RWPE1 (cell line): ENCODE data around the gene WNK1.

Experiments
- CTCF ChIA-PET: fragments of 350-600 bp; sonication (Branson Sonifier 250); formaldehyde crosslinking; extraction: SDS; loops from one replicate; lab custom pipeline; 2021; lab: Yijun Ruan, JAX
- POLR2A ChIA-PET: fragments of 400-600 bp; formaldehyde crosslinking; extraction: SDS; loops from one replicate; lab custom pipeline; 2020; ENCODE audit warnings: antibody characterized with exemption; ENCODE audit not compliant: low non-redundant PET; lab: Yijun Ruan, JAX
- DNase-seq: peaks from one replicate; pipeline ENCODE4 v3.0.0; 2012; ENCODE audit warnings: low spot score
- H3K27ac ChIP-seq: fragments of 450-650 bp; 2 replicates; pipeline ENCODE4 v1.5.1; 2017
- CTCF ChIP-seq: fragments of 450-650 bp; conservative IDR thresholded peaks from 2 replicates; pipeline ENCODE4 v1.5.1; 2017; ENCODE audit warnings: low read depth, mild to moderate bottlenecking

WNK1 gene

GRCh38 chr12:913919-914698 lies 161.7 kb downstream of the WNK1 start:
- POLR2A ChIA-PET = no interaction called here

GRCh38 chr12:915090-915489 lies 162.7 kb downstream of the WNK1 start:
- H3K27ac ChIP-seq = peak overlapping the region; percentile 65
- no peak for DNase-seq
- ChIA-PET POLR2A (no interaction called here), CTCF (interaction anchor here (0.6 kb wide), 1 partner anchor 344 kb away, joined by 3 read pairs; no protein-coding TSS in a partner anchor)
- TF ChIP-seq CTCF = no peak

More at GRCh38 chr12:913919-914698, 161.7 kb downstream of the WNK1 start:
- peak; percentile 85 for DNase-seq
- H3K27ac ChIP-seq = peak overlapping the region; percentile 65
- CTCF ChIA-PET = interaction anchor here (0.6 to 1.9 kb wide), 4 partner anchors 20 to 1123 kb away, joined by 3 to 5 read pairs (median 4); partner anchors contain the start of gene RAD52
- TF ChIP-seq CTCF = no peak

GRCh38 chr12:916240-916639 lies 163.9 kb downstream of the WNK1 start:
- DNase-seq = no peak
- TF ChIP-seq CTCF = no peak
- CTCF ChIA-PET = no interaction called here
- H3K27ac ChIP-seq = no peak overlapping the region
- POLR2A ChIA-PET = no interaction called here

- ChIA-PET POLR2A (no interaction called here), CTCF (no interaction called here)
- no peak overlapping the region for H3K27ac ChIP-seq
- no peak for DNase-seq
- no peak for TF ChIP-seq CTCF
Measured at GRCh38 chr12:916712-917445, 164.5 kb downstream of the WNK1 start.

GRCh38 chr12:920676-921075 lies 168.3 kb downstream of the WNK1 start:
- CTCF ChIA-PET = no interaction called here
- no peak for TF ChIP-seq CTCF
- DNase-seq = no peak
- H3K27ac ChIP-seq = no peak overlapping the region
- POLR2A ChIA-PET = no interaction called here

GRCh38 chr12:922285-922684 lies 169.9 kb downstream of the WNK1 start:
- H3K27ac ChIP-seq = no peak overlapping the region
- POLR2A ChIA-PET = no interaction called here
- no peak for TF ChIP-seq CTCF
- CTCF ChIA-PET = interaction anchor here (0.7 kb wide), 1 partner anchor 13 kb away, joined by 3 read pairs; no protein-coding TSS in a partner anchor
- no peak for DNase-seq
